Body of pancreas (tissue), 4 donors: ENCODE results near the gene SOAT2. TPM values are rescaled to one million over a fixed set of nuclear protein-coding genes. Genes with fewer than 3 reads are reported as not detected.

ENCODE experiments used
- ATAC-seq: fragments of 150-250 bp; one replicate; pipeline ENCODE4 v1.9.1; 2016
- DNase-seq, 4 donors: peaks; one replicate each; pipeline ENCODE4 v3.0.0-alpha.2; 2019
- H3K27ac ChIP-seq, 4 donors: fragments of 200-600 bp; sonication (generic); 1 replicate in 3 of 4; 2 replicates in 1 of 4; pipeline versions ENCODE4 v1.5.1 to v1.6.1; 2016 to 2019; ENCODE audit warnings: mild to moderate bottlenecking in 1 of 4, mixed read lengths in 1 of 4, moderate library complexity in 1 of 4
- H3K27me3 ChIP-seq, 2 donors: fragments of 200-600 bp; sonication (generic); one replicate each; pipeline ENCODE4 v1.6.0; 2016; ENCODE audit warnings: mild to moderate bottlenecking in 1 of 2
- H3K36me3 ChIP-seq, 2 donors: fragments of 200-600 bp; sonication (generic); replicated peaks in 1 of 2; 2 replicates each; pipeline ENCODE4 v1.5.1; 2016; ENCODE audit warnings: low read depth in 2 of 2; ENCODE audit not compliant: insufficient read depth in 1 of 2
- H3K4me1 ChIP-seq: fragments of 200-600 bp; sonication (generic); one replicate; pipeline ENCODE4 v1.6.0; 2016
- H3K4me3 ChIP-seq, 2 donors: fragments of 200-600 bp; sonication (generic); 1 replicate in 1 of 2; 2 replicates in 1 of 2; pipeline ENCODE4 v1.5.1; 2016 to 2019
- H3K9me3 ChIP-seq, 3 donors: fragments of 200-600 bp; sonication (generic); 1 replicate in 2 of 3; 2 replicates in 1 of 3; pipeline ENCODE4 v1.5.1; 2016
- CTCF ChIP-seq, 7 experiments: fragments of 450-650 bp in 4 of 7; fragments of 200-600 bp in 3 of 7; sonication (generic) in 3 of 7; IDR thresholded peaks; one replicate each; pipeline ENCODE4 v1.5.1; 2016 to 2019; ENCODE audit warnings: antibody characterized with exemption in 7 of 7
- POLR2A ChIP-seq, 3 donors: fragments of 450-650 bp; IDR thresholded peaks; one replicate each; pipeline ENCODE4 v1.6.1; 2016; ENCODE audit warnings: antibody characterized with exemption in 3 of 3, mild to moderate bottlenecking in 2 of 3
- WGBS, 2 donors: methylation state at CpG; one replicate each; pipeline ENCODE4 v1.1.5; 2017; 5-methylcytosine and 5-hydroxymethylcytosine counted together
- intact Hi-C: fragments of 100-400 bp; cut with DNase I; formaldehyde crosslinking; loops from one replicate; pipeline ENCODE4 v1.15.1; 2023
- total RNA-seq, 2 donors: library from RNA; depleted of rRNA; stranded (reverse); fragments of >200 nt; gene quantifications; one replicate each; pipeline ENCODE4 v1.1.0, GENCODE V29; 2016

SOAT2 gene
- total RNA-seq, 2 donors from 2014 or later = not detected

- Histone ChIP-seq H3K9me3 (no peaks in the 10 kb centered on the region), H3K36me3 (no peaks in the 10 kb centered on the region), H3K27ac (no peak overlapping the region), H3K4me3 (no peak overlapping the region), H3K4me1 (peaks cover 19% of the 10 kb centered on the region), H3K27me3 (no peaks in the 10 kb centered on the region)
- intact Hi-C loops = no loop called here
- TF ChIP-seq POLR2A (IDR thresholded peaks at IDR 0.05) (no peak), CTCF (IDR thresholded peaks at IDR 0.05) (no peak)
- 71 to 75% methylated on average over 2 of the region's 2 CpGs for WGBS, 2 donors
- DNase-seq (no peak), ATAC-seq (no peak)
Observed at GRCh38 chr12:53082637-53083175, 20.6 kb upstream of the SOAT2 start.

- H3K27ac ChIP-seq = no peak overlapping the region
Observed at GRCh38 chr12:53086361-53086760, 16.9 kb upstream of the SOAT2 start.

GRCh38 chr12:53090105-53090504 is 13.2 kb upstream of the SOAT2 start:
- no peaks in the 10 kb centered on the region for H3K4me1 ChIP-seq
- 91 to 93% methylated on average over 6 of the region's 6 CpGs for WGBS, 2 donors
- TF ChIP-seq POLR2A (IDR thresholded peaks at IDR 0.05) = no peak
- no peak for TF ChIP-seq CTCF (IDR thresholded peaks at IDR 0.05)
- DNase-seq (no peak), ATAC-seq (no peak)
- no peaks in the 10 kb centered on the region for H3K36me3 ChIP-seq
- H3K4me3 ChIP-seq = no peak overlapping the region
- intact Hi-C loops = no loop called here
- no peaks in the 10 kb centered on the region for H3K27me3 ChIP-seq
- H3K9me3 ChIP-seq = no peaks in the 10 kb centered on the region
- H3K27ac ChIP-seq = no peak overlapping the region

More at GRCh38 chr12:53086361-53086760, 16.9 kb upstream of the SOAT2 start:
- no peaks in the 10 kb centered on the region for H3K27me3 ChIP-seq
- DNase-seq (no peak), ATAC-seq (no peak)
- intact Hi-C loops = no loop called here
- 86 to 89% methylated on average over 3 of the region's 3 CpGs for WGBS, 2 donors
- H3K9me3 ChIP-seq = no peaks in the 10 kb centered on the region
- H3K4me3 ChIP-seq = no peak overlapping the region
- TF ChIP-seq POLR2A (IDR thresholded peaks at IDR 0.05) = no peak
- no peak for TF ChIP-seq CTCF (IDR thresholded peaks at IDR 0.05)
- H3K36me3 ChIP-seq = no peaks in the 10 kb centered on the region
- no peaks in the 10 kb centered on the region for H3K4me1 ChIP-seq

GRCh38 chr12:53090554-53090953 is 12.7 kb upstream of the SOAT2 start:
- intact Hi-C loops = no loop called here
- ATAC-seq (no peak), DNase-seq (no peak)
- Histone ChIP-seq H3K27ac (no peak overlapping the region), H3K4me1 (no peaks in the 10 kb centered on the region), H3K9me3 (no peaks in the 10 kb centered on the region), H3K27me3 (no peaks in the 10 kb centered on the region), H3K36me3 (no peaks in the 10 kb centered on the region), H3K4me3 (no peak overlapping the region)
- WGBS, 2 donors = 40 to 49% methylated on average over 2 of the region's 2 CpGs
- TF ChIP-seq POLR2A (IDR thresholded peaks at IDR 0.05) (no peak), CTCF (IDR thresholded peaks at IDR 0.05) (no peak)

GRCh38 chr12:53091756-53092155 is 11.5 kb upstream of the SOAT2 start:
- Histone ChIP-seq H3K27ac (no peak overlapping the region), H3K27me3 (no peaks in the 10 kb centered on the region), H3K4me1 (no peaks in the 10 kb centered on the region), H3K4me3 (no peak overlapping the region), H3K36me3 (no peaks in the 10 kb centered on the region), H3K9me3 (no peaks in the 10 kb centered on the region)
- no peak for ATAC-seq
- TF ChIP-seq CTCF (IDR thresholded peaks at IDR 0.05) (no peak), POLR2A (IDR thresholded peaks at IDR 0.05) (no peak)
- DNase-seq = no peak
- intact Hi-C loops = no loop called here
- WGBS, 2 donors = 78 to 84% methylated on average over 6 of the region's 6 CpGs
